Measurements from ENCODE around the gene SLC2A1. TPM values are rescaled to one million over a fixed set of nuclear protein-coding genes. Genes with fewer than 3 reads are reported as not detected.

SLC2A1 gene
- total and polyA plus RNA-seq, 10 donors, result 18.3 to 142 (median 32.4) TPM

DNA sequence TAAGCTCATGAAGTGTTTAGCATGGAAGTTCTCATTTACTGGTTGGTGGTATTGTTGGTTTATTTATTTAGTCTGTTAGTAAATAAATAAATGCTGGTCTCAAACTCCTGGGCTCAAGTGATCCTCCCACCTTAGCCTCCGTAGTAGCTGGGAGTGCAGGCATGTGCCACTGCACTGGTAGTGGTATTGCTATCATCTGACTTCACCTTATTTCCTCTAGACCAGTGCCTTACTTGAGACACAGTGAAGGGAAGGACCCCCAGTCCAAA, 1.4 kb upstream of the SLC2A1 start:
- intact Hi-C loops (cut with DNase I; ENCODE audit: low total_unique reads), result no loop called here
- Histone ChIP-seq H3K27ac (no peak overlapping the region), H3K4me3 (peak overlapping the region in 2 of 8 donors; percentile 89 to 96), H3K27me3 (replicated peaks in 1 of 7) (peaks cover 0 to 65% (median 7%) of the 10 kb centered on the region in 7 donors), H3K9me3 (no peaks in the 10 kb centered on the region), H3K4me1 (peaks cover 7 to 84% (median 43%) of the 10 kb centered on the region in 6 donors), H3K36me3 (no peaks in the 10 kb centered on the region)
- 75 to 90% (median 86%) methylated on average over 1 of the region's 1 CpG for WGBS, 5 donors
- no peak for TF ChIP-seq POLR2A (IDR thresholded peaks at IDR 0.05)
- TF ChIP-seq, protein P1, sequence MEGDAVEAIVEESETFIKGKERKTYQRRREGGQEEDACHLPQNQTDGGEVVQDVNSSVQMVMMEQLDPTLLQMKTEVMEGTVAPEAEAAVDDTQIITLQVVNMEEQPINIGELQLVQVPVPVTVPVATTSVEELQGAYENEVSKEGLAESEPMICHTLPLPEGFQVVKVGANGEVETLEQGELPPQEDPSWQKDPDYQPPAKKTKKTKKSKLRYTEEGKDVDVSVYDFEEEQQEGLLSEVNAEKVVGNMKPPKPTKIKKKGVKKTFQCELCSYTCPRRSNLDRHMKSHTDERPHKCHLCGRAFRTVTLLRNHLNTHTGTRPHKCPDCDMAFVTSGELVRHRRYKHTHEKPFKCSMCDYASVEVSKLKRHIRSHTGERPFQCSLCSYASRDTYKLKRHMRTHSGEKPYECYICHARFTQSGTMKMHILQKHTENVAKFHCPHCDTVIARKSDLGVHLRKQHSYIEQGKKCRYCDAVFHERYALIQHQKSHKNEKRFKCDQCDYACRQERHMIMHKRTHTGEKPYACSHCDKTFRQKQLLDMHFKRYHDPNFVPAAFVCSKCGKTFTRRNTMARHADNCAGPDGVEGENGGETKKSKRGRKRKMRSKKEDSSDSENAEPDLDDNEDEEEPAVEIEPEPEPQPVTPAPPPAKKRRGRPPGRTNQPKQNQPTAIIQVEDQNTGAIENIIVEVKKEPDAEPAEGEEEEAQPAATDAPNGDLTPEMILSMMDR (IDR thresholded peaks at IDR 0.05 in 8 of 11, conservative IDR thresholded peaks at IDR 0.05 in 3 of 11), result no peak
- TF ChIP-seq POLR2AphosphoS5 (IDR thresholded peaks at IDR 0.05), result no peak
- no peak for DNase-seq

DNA sequence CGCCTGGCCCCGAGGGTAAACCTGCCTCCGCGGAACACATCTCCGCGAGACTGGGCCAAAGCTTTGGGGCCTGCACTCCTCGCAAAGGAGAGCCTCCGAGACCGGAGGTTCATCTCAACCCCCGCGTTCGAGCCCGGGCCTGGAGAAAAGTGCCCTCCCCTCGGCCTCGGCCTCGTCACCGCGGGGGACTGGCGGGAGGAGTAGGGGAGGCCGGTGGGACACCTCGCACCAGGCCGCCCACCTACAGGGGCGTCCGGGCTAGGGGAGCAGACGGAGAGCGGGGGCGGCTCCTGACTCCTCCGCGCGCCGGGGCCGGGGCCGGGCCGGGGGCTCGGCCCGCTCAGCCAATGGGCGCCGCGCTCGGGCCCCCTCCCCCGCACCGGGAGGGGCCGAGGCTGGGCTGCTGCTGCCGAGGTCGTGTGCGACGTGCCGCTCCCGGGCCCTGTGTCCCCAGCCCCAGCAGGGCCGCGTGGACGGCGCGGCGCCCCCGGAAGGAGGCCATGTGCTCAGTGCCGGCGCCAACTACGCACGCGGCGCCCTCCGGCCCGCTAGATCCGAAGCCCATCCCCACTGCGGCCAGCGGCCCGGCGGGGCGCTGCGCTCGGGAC, 684 bp downstream of the SLC2A1 start:
- Histone ChIP-seq H3K36me3 (peaks cover 0 to 16% (median 0%) of the 10 kb centered on the region in 6 donors), H3K9me3 (no peaks in the 10 kb centered on the region), H3K27ac (peak overlapping the region; percentile 63 to 94 (median 90)), H3K4me3 (peak overlapping the region; percentile 55 to 96 (median 84)), H3K27me3 (replicated peaks in 1 of 7) (peaks cover 0 to 44% (median 5%) of the 10 kb centered on the region in 7 donors), H3K4me1 (peaks cover 18 to 94% (median 63%) of the 10 kb centered on the region in 6 donors)
- WGBS, 5 donors, result 0 to 4% (median 1%) methylated on average over 5 to 72 of the region's 72 CpGs
- TF ChIP-seq, protein P1 (IDR thresholded peaks at IDR 0.05 in 8 of 11, conservative IDR thresholded peaks at IDR 0.05 in 3 of 11), result no peak
- TF ChIP-seq POLR2AphosphoS5 (IDR thresholded peaks at IDR 0.05), result peak in 2 of 3 donors; percentile 44 to 67
- no peak for TF ChIP-seq POLR2A (IDR thresholded peaks at IDR 0.05)
- intact Hi-C loops (cut with DNase I; ENCODE audit: low total_unique reads), result no loop called here
- DNase-seq, result peak; percentile 91

DNA sequence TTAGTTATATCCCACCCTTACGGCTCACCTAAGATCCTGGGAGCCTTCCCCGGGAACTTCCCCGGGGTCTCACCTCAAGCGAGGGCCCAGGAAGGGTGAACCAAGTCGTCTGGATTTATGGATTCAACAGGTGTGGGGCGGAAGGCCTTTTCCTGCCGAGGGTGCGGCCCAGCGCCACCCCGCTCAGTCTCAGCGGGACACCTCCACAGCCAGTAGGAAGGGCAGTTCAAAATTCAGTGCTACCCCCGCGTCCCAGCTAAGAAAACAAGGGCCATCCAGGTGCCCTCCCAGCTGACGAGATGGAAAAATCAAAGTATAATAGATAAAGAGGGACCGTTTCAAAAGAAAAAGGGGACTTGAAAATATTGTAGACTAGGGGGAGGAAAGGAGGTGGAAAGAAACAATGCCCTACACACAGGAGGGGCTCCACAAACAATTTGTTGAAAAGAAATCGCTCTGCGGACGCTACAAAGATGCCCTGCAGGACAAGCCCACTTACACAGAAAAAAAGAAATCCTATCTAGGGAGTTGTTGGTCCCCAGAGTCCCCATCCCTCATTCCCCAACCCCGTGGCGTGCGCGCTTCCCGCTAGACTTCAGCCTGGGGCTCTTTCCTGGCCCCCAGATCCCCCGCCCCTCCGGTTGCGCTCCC, 1.3 kb downstream of the SLC2A1 start:
- no peak for TF ChIP-seq POLR2AphosphoS5 (IDR thresholded peaks at IDR 0.05)
- TF ChIP-seq, protein P1 (IDR thresholded peaks at IDR 0.05 in 8 of 11, conservative IDR thresholded peaks at IDR 0.05 in 3 of 11), result no peak
- intact Hi-C loops (cut with DNase I; ENCODE audit: low total_unique reads), result no loop called here
- H3K27ac ChIP-seq, result peak overlapping the region; percentile 63 to 94 (median 90)
- peaks cover 23 to 94% (median 66%) of the 10 kb centered on the region in 6 donors for H3K4me1 ChIP-seq
- peak overlapping the region; percentile 55 to 96 (median 84) for H3K4me3 ChIP-seq
- DNase-seq, result peak; percentile 78
- no peaks in the 10 kb centered on the region for H3K9me3 ChIP-seq
- WGBS, 5 donors, result 40 to 53% (median 50%) methylated on average over 23 to 26 of the region's 26 CpGs
- H3K27me3 ChIP-seq (replicated peaks in 1 of 7), result peaks cover 0 to 37% (median 5%) of the 10 kb centered on the region in 7 donors
- H3K36me3 ChIP-seq, result peaks cover 0 to 17% (median 0%) of the 10 kb centered on the region in 6 donors

DNA sequence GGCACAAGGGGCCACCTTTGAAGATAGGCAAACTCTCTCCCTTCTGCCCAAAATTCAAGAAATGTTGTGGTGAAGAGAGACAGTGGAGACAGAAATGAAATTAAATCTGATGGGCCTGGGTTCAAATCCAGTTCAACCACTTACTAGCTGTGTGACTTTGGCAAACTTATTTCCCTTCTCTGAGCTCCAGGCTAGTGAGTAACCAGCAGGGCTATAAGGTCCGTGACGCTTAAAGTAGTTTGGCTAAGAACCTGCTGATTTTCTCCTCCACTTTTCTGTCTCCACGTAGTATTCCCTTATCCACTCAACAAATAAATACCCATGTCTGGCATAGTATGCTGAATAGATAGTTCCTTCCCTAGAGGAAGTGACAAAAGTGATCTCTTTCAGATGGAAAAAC, 1.9 kb downstream of the SLC2A1 start:
- H3K36me3 ChIP-seq, result peaks cover 0 to 17% (median 0%) of the 10 kb centered on the region in 6 donors
- no peaks in the 10 kb centered on the region for H3K9me3 ChIP-seq
- H3K4me1 ChIP-seq, result peaks cover 29 to 95% (median 73%) of the 10 kb centered on the region in 6 donors
- TF ChIP-seq, protein P1 (IDR thresholded peaks at IDR 0.05 in 8 of 11, conservative IDR thresholded peaks at IDR 0.05 in 3 of 11), result no peak
- no peak for DNase-seq
- 66 to 84% (median 79%) methylated on average over 3 of the region's 3 CpGs for WGBS, 5 donors
- H3K27ac ChIP-seq, result peak overlapping the region in 7 of 8 donors; percentile 24 to 94 (median 91)
- intact Hi-C loops (cut with DNase I; ENCODE audit: low total_unique reads), result no loop called here
- H3K4me3 ChIP-seq, result peak overlapping the region; percentile 55 to 96 (median 84)
- H3K27me3 ChIP-seq (replicated peaks in 1 of 7), result peaks cover 0 to 35% (median 5%) of the 10 kb centered on the region in 7 donors
